Neural crest cell (in vitro differentiated cells): Measurements from ENCODE around the gene CRAMP1. TPM values are rescaled to one million over a fixed set of nuclear protein-coding genes. Genes with fewer than 3 reads are reported as not detected.

ENCODE experiments used
- DNase-seq: peaks from one replicate; pipeline ENCODE4 v3.0.0; 2021; ENCODE audit warnings: low read depth, mixed read lengths, low spot score
- H3K27ac Mint-ChIP-seq: one replicate; pipeline ENCODE4 v1.8.0; 2021; ENCODE audit warnings: mild to moderate bottlenecking, mixed read lengths; ENCODE audit not compliant: unreplicated experiment
- H3K27me3 Mint-ChIP-seq: 2 replicates; pipeline ENCODE4 v1.8.0; 2021; ENCODE audit warnings: low read depth, mild to moderate bottlenecking, mixed read lengths
- H3K36me3 Mint-ChIP-seq: 2 replicates; pipeline ENCODE4 v1.8.0; 2021; ENCODE audit warnings: low read depth, mild to moderate bottlenecking, mixed read lengths
- H3K4me1 Mint-ChIP-seq: 2 replicates; pipeline ENCODE4 v1.8.0; 2021; ENCODE audit warnings: mixed read lengths
- H3K4me3 Mint-ChIP-seq: one replicate; pipeline ENCODE4 v1.8.0; 2021; ENCODE audit warnings: mild to moderate bottlenecking, mixed read lengths
- H3K9me3 Mint-ChIP-seq: 2 replicates; pipeline ENCODE4 v1.8.0; 2021; ENCODE audit warnings: mixed read lengths
- CTCF ChIP-seq: fragments of 200-600 bp; sonication (generic); conservative IDR thresholded peaks from 2 replicates; pipeline ENCODE4 v1.5.0; 2021; ENCODE audit warnings: antibody characterized with exemption, mild to moderate bottlenecking
- total RNA-seq: library from RNA; stranded (reverse); gene quantifications from 2 replicates; pipeline ENCODE4 v1.2.1, GENCODE V29; 2021

CRAMP1 gene
- total RNA-seq, 1 donor from 2014 or later, result 38.3 TPM

GRCh38 chr16:1708083-1708767 is 96.1 kb downstream of the CRAMP1 start:
- H3K27ac Mint-ChIP-seq, result no peak overlapping the region

GRCh38 chr16:1708768-1709180 is 96.6 kb downstream of the CRAMP1 start:
- no peak for TF ChIP-seq CTCF
- H3K4me3 Mint-ChIP-seq, result peak overlapping the region; percentile 91
- H3K27ac Mint-ChIP-seq, result no peak overlapping the region

More at GRCh38 chr16:1708083-1708767, 96.1 kb downstream of the CRAMP1 start:
- DNase-seq, result no peak
- Mint-ChIP-seq H3K27me3 (peaks cover 5% of the 10 kb centered on the region), H3K36me3 (no peaks in the 10 kb centered on the region), H3K4me3 (peak overlapping the region; percentile 91), H3K4me1 (peaks cover 31% of the 10 kb centered on the region), H3K9me3 (no peaks in the 10 kb centered on the region)
- no peak for TF ChIP-seq CTCF

GRCh38 chr16:1709356-1709755 is 97.2 kb downstream of the CRAMP1 start:
- no peak overlapping the region for H3K27ac Mint-ChIP-seq
- no peak for DNase-seq
- no peaks in the 10 kb centered on the region for H3K9me3 Mint-ChIP-seq
- H3K36me3 Mint-ChIP-seq, result no peaks in the 10 kb centered on the region
- peaks cover 5% of the 10 kb centered on the region for H3K27me3 Mint-ChIP-seq
- no peak for TF ChIP-seq CTCF
- peak overlapping the region; percentile 91 for H3K4me3 Mint-ChIP-seq
- H3K4me1 Mint-ChIP-seq, result peaks cover 29% of the 10 kb centered on the region

More at GRCh38 chr16:1708768-1709180, 96.6 kb downstream of the CRAMP1 start:
- Mint-ChIP-seq H3K4me1 (peaks cover 31% of the 10 kb centered on the region), H3K27me3 (peaks cover 5% of the 10 kb centered on the region), H3K36me3 (no peaks in the 10 kb centered on the region), H3K9me3 (no peaks in the 10 kb centered on the region)
- no peak for DNase-seq

- H3K27ac Mint-ChIP-seq, result peak overlapping the region; percentile 92
- H3K36me3 Mint-ChIP-seq, result no peaks in the 10 kb centered on the region
- H3K4me1 Mint-ChIP-seq, result peaks cover 17% of the 10 kb centered on the region
- DNase-seq, result no peak
- no peak for TF ChIP-seq CTCF
- H3K27me3 Mint-ChIP-seq, result no peaks in the 10 kb centered on the region
- H3K4me3 Mint-ChIP-seq, result no peak overlapping the region
- no peaks in the 10 kb centered on the region for H3K9me3 Mint-ChIP-seq
Measured at GRCh38 chr16:1710811-1711507, 98.8 kb downstream of the CRAMP1 start.

- no peaks in the 10 kb centered on the region for H3K9me3 Mint-ChIP-seq
- H3K27ac Mint-ChIP-seq, result no peak overlapping the region
- no peak for DNase-seq
- H3K27me3 Mint-ChIP-seq, result no peaks in the 10 kb centered on the region
- no peak overlapping the region for H3K4me3 Mint-ChIP-seq
- H3K36me3 Mint-ChIP-seq, result no peaks in the 10 kb centered on the region
- no peak for TF ChIP-seq CTCF
- peaks cover 8% of the 10 kb centered on the region for H3K4me1 Mint-ChIP-seq
Measured at GRCh38 chr16:1712791-1713261, 100.7 kb downstream of the CRAMP1 start.
